Measurements from ENCODE around the gene APH1B. TPM values are rescaled to one million over a fixed set of nuclear protein-coding genes. Genes with fewer than 3 reads are reported as not detected.
A peak's percentile ranks its signal among the peaks of the same experiment; 100 is the strongest.

Gene APH1B
- total RNA-seq, 1 donor from 2014 or later, result 3.5 TPM

DNA sequence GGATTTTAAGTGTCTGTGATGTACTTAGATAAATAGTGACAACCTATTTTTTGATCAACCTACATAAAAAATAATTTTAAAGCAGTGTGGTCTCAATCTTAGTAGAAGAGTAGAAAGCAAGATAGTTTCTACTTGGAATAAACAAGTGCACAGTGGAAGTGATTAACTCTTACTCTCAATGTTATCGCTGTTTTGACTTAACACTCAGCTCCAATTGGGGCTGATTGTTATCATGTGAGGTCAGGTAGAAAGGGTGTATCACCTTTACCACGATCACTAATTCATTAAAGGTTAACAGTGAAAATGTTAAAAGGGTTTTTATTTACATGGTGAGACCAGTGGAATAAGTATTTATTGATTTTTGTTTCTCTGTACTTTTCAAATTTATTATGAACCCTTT lies 22.4 kb upstream of the APH1B start:
- no peak for ATAC-seq

DNA sequence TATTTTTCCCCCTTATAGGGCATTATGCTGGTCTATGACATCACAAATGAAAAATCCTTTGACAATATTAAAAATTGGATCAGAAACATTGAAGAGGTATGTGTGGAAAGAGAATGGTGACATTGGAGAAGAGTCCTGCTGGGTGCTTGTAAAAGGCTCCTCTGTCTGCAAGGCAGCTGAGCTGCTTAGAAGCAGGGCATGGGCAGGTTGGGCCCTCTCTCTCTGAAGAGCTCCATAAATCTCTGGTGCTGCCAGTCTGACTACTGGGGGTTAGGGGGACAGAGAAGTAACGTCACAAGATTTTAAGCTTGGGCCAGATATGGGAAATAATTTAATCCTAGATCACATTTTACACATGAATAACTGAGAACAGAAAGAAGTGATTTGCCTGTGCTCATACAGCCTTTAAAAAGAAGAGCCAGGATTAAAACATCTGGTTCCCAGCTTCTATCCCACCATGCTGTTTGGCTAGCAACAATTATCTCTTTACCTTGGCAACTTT lies 21.9 kb upstream of the APH1B start:
- ATAC-seq, result no peak

DNA sequence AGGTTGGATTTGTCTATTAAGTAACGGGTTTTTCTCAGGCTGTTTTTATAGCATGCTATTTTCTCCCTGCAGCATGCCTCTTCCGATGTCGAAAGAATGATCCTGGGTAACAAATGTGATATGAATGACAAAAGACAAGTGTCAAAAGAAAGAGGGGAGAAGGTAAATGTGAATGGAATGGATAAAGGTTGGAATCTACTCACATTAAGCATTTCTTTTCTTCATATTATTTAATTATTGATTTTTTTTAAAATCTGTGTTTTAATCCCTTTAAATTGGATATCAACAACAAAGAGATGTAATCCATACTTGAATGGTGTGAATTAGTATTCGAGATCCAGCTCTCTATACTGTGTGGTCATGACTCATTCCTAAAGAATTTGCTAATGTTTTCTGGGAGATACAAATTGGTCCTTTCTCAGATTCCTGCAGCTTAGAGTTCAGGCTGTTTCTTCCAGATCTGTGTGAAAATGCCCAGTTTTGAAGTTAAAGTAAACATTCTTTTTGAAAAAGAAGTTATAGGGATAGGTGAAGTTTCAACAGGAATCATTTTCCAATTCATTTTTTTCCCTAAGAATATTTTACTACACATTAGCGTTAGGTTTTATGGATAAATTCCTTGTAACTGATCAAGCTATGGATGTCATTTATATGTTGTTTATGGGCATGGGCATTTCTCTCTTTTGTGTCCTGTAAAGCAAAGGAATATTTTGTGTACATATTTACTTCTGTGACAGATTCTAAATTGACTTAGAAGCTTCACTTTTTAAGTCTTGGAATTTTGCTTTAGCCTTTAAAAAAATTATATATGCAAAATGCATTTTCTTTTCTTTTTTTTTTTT lies 20.8 kb upstream of the APH1B start:
- no peak for ATAC-seq

DNA sequence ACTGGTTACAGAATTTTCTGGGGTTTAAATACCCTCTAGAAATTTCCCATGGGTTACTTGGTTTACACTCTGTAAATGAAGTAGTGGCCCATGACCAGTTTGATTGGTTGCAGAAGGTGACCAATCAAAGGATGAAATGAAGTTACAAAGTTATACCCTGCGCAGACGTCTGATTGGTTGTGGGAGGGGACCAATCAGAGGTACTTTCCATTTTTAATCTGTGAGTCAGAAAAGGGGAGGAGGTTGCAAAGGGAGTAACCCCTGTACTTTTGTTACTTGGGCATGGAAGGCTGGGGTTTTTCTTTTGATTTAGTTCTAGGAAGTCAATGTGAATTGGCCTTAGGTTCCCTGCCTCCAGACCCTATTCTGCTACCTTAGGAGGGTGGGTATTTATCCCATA lies 18.7 kb upstream of the APH1B start:
- no peak for ATAC-seq

DNA sequence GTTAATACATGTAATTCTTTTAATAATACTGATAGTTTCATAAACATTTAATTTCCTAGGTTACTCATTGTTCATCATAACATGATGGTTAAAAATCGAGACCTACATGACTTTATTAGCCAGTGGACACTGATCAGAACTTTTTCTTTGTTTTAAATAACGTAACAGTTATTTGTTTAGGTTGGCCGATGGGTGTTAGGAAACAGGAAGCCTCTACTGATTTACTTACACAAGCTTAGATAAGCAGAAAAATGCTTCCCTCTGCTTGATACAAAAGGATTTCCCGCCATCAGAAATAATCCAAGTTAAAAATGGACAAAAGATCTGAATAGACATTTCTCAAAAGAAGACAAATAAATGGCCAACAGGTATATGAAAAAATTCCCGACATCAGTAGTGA lies 16.6 kb upstream of the APH1B start:
- ATAC-seq, result no peak

DNA sequence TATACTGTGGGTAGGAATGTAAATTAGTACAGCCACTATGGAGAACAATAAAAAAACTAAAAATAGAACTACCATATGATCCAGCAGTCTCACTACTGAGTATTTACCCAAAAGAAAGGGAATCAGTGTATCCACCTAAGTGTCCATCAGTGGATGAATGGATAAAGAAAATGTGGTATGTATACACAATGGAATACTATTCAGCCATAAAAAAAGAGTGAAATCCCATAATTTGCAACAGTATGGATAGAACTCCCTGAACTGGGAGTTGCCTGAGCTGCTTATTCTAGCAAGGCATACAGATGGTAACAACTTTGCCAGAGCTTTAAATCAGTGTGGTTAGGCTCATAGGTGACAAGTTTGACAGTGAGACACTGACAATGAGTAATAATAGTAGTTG lies 16.1 kb upstream of the APH1B start:
- ATAC-seq, result no peak

DNA sequence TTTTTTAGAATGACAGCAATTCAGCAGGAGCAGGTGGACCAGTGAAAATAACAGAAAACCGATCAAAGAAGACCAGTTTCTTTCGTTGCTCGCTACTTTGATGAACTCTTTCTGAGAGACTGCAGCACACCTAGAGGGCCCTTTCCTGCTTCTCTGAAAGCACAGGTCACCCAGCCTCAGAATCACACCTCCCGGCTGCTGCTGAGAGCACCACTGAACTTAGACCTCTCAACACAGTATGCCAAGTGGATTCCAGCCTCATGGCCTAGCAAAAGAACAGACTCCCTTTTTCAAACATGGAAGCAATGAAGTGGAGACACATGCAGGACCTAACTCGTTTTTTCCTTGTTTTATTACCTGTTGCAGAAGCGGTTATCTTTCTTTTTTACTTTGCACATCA lies 13.9 kb upstream of the APH1B start:
- ATAC-seq, result no peak

DNA sequence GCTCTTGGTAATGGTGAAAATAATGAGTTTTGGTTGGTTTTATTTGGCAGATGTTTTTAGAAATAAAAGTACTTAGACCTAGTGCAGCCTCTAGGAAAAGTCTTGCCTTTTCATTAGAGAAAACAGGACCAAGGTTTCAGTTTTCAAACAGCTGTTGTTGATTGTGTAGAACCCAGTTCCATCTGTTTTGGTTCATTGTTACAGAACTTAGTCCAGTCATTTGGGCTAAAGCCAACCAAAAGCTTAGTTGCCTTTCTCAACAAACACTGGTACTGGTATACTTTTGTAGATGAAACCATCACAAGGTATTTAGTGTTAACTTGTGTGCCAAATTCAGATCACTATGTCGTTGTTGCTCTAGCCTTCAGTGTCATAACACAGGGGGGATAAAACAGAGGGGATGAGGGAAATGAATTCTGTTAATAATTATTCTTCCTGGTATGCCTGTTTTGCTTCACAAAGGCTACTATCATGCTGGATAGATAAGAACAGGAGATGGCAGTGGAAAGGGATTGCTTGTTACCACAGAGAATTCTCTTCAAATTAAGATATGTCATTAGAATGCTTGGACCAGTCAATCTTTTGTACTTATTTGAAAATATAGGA lies 12.6 kb upstream of the APH1B start:
- ATAC-seq, result no peak

DNA sequence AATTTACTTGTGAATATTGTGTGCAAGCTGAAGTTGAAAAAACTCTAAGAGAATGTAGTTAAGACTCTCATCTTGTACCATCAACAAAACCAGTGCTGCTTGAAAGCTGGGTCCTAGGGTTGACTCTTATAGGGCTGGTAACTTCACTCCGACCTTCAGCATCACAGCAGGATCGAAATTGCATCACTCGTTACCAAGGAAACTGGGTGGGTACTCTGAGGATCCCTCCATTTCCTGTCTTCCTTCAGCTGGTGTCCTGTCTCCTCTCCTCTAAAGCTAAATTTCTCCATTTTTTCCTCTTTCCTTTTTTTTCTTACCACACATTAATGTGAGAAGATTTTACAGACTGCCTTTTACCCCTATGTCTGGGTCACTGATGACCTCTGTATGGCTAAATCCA lies 3.0 kb upstream of the APH1B start:
- ATAC-seq, result no peak

DNA sequence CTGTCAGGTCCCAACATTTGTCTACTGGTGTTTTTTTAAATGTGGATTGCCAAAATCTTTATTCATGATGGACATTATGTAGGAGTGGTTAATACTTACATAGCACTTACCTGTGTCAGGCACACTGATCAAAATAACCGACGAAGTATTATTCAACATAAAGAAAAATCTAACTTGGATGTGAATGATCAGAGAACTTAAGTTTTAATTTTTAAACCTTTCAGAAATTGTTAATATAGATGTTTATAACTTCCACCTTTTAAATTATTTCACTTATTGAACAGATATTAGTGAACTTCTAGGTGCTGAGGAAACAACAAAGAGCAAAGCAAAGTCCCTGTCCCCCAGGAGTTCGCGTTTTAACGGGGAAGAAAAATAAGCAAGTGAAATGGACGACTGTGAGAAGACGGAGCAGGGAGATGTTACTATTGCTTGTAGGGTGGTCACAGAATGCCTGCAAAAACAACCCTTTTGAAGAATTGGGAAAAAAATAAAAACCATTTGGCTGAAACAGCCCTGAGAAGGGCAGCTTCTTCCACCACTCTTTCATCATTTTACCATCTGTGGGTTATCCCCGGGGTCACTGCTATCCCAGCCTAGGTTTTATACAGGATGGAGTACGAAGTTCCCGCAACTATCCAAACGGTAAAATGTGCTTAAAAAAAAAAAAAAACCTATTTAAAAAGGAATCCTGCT lies 915 bp upstream of the APH1B start:
- ATAC-seq, result peak; percentile 14

DNA sequence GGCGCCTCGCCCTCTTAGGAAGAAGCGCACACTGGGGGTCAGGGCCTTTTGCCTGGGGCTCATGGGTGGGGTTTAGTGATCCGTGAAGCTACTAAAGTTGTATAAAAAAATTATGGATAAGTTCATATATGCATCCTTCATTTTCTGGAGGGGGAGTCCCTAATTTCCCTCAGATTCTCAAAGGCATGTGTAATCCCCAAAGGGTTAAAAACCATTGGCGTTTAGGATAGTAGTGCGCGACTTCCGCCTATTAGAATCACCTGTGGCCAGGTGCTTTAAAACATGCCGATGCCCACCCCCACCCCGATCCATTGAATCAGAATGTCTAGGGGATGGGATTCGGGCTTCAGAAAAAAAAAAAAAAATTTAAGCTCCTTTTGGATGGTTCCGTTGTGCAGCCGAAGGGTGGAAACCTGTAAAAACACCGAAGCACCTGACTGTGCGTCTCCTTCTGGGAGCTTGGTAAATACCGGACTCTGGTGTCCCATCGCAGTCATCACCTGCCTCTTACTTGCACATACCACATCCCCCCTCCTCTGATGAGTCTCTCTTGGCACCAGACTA lies 570 bp downstream of the APH1B start:
- ATAC-seq, result peak; percentile 34

DNA sequence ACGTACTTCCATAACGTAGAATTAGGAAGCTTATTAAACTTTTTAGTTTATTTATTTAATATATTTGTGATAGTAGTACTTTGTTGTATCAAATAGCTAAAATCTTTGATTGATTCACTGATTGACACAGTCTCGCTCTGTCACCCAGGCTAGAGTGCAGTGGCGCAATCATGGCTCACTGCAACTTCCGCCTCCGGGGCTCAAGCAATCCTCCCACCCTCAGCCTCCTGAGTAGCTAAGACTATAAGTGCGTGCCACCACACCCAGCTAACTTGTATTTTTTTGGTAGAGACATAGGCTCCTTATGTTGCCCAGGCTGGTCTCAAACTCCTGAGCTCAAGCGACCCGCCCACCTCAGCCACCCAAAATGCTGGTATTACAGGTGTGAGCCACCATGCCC lies 5.7 kb downstream of the APH1B start:
- no peak for ATAC-seq

DNA sequence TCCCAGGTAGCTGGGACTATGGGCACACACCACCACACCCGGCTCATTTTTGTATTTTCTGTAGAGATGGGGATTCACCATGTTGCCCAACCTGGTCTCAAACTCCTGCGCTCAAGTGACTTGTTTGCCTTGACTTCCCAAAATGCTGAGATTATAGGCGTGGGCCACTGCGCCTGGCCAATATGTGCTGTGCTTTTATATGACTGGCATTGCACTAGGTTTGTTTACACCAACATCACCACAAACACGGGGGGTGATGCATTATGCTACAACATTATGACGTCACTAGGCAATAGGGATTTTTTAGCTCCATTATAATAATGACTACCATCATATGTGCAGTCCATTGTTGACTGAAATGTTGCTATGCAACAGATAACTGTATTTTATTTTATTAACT lies 6.9 kb downstream of the APH1B start:
- ATAC-seq, result no peak

DNA sequence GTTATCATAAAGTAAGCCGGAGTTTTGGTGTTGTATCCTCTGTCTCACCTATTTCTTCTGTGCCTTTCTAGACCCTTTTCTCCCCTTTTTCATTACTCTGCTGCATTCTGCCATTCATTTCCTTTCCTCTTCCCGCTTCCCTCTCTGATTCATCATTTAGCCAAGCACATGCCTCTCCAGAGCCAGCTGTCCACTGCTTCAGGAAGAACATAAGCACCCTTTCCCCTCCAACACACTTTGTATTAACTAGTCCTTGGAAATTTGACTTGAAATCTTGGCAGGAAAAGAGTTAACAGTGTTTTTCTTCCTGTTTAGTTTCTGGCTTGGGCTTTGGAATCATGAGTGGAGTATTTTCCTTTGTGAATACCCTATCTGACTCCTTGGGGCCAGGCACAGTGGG lies 9.7 kb downstream of the APH1B start:
- ATAC-seq, result no peak

DNA sequence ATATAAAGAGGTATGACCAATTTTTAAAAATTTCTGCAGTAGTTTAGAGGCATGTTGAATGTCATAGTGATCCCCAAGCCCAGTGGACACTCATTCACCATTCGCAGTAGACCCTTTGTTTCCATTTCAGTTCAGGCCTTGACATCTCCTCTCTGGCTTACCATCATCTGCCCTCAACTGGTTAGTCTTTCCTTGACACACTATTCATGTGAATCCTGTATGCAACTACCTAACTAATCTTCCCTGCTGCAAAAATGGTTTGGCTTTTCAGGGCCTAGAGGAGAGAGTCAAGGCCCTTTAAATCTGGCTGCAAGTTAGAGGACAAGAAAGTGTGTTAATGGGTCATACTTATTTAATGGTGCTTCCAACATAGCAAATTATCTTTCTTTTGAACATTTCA lies 10.9 kb downstream of the APH1B start:
- no peak for ATAC-seq

DNA sequence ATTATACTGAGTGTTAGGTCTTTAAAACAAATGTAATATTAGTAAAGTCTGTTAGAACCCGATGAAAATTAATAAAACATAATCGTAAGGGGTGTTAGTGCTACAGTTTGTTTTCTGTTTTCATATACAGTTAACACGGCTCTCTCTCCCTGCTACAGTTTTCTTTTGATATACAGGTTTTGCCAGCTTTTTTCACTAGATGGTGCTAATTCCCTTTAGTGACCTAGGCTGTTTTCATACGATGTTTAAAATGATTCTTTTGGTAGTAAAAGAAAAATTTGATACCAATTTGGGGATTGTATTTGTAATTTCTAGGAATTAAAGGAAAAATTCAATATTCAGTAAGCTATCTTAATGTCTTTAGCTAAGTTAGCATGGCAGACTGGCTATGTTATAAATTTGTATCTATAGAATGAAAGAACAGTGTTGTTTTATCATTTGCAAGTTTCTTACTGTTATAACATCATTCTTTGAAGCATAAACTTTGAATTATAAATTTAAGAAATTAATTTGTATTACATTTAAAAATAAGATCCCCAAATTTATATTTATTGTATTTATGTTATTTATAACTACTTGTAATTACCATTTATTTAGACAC lies 11.5 kb downstream of the APH1B start:
- ATAC-seq, result peak; percentile 48

DNA sequence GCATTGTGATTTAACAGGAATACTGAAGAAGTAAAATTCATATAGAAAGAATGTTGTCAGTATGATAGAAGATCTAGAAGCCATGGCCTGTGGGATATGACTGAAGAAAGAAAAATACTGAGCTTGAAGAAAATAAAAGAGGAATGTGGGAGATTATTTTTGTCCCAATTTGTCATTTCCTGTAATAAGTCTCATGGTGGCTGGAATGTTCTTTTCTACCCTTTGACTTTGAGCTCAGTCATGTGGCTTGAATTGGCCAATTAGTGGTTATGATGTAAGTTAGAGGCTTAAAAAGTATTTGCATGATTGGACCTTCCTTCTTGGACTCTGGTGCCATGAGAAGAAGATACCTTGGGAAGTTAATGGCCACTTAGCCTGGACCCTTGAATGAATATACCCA lies 14.1 kb downstream of the APH1B start:
- no peak for ATAC-seq

DNA sequence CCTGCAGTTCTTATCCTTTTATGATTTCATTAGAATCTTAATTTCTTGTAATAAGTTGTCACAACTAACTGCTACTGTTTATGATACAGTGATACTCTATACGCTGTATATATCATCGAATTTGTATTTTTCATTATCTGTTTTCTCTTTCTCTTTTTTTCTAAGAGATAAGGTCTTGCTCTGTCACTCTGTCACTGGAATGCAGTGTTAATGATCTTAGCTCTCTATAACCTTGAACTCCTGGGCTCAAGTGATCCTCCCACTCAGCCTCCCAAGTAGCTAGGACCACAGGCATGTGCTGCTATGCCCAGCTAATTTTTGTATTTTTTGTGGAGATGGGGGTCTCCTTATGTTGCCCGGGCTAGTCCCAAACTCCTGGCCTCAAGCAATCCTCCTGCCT lies 14.8 kb downstream of the APH1B start:
- no peak for ATAC-seq

DNA sequence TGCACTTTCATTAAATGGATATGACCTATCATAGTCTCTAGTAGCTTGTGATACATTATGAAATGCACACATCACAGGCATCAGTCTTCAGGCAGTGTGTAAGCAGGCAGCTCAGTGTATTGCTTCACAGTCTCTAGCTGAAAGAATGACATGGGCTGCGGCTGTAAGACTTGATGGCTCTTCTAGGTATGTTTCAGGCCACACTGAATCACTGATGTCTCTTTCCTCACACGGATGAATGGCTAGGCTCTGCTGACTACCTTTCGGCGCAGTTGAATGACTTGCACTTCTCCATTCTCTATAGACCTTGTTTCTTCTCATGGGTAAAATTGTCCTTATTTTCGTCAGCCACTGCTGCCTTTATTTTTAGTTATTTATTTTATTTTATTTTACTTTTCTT lies 15.4 kb downstream of the APH1B start:
- ATAC-seq, result peak; percentile 68

DNA sequence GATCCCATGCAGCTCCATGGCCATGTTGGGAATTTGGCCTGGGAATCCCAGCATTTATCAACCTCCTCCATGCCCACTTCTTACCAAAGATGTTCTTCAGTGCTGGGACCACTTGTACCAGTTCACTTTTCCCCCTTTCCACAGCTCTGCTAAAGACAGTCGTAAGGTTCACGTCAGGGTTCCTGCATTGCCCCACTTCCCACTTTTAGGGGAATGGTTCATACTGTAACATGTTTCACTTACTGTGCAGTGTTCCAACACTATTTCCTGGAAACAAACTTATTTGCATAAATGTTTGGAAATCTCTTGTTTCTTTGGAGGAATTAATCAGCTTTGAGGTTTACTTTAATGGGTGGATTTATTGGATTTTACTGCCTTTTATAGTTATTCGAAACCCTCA lies 17.0 kb downstream of the APH1B start:
- no peak for ATAC-seq

DNA sequence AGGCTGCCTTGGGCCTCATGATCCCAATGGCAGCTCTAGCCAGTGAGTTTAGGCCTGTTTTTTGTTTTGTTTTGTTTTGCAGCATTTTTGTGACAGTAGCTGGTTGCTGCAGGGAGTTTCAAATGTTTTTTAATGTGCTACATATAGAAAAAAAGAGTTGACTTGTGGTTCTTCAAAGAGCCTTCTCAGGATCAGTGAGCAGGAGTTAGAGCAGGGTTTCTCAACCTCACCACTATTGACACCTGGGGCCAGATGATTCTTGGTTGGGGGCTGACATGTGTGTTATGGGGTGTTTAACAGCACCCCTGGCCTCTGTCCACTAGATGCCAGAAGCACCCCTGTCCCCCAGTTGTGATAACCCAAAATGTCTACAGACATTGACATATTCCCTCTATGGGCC lies 17.9 kb downstream of the APH1B start:
- no peak for ATAC-seq

DNA sequence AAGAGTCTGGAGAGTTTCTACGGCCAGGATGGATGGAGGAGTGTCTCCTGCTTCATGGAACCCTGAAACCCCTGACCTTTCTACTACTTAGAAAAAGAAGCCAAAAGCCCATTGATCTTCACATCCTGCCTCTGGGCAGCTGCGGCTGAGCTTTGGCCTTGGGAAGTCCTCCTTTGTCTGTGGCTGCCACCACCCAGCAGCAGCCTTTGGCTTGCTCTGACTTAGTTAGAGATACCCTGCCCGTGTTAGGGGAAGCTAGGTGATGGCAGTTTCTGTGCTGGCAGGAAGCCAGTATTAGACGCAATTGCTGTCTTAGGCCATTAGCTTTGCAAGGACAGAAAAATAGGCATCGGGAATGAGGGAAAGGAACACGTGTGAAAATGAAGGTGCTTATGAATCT lies 18.8 kb downstream of the APH1B start:
- no peak for ATAC-seq
